K562 (cell line): ENCODE data around the gene ILDR1. TPM values are rescaled to one million over a fixed set of nuclear protein-coding genes. Genes with fewer than 3 reads are reported as not detected.

Source experiments
- ATAC-seq: fragments of 200-7000 bp; cut with Tn5 transposase; 3 replicates; pipeline ENCODE4 v1.9.1; 2020; ENCODE audit warnings: moderate library complexity
- BruUV-seq: library from RNA; stranded (reverse); fragments of 400-500 nt; replicated peaks from 2 replicates; lab custom pipeline; 2021; lab: Mats Ljungman, UMichigan
- CTCF ChIA-PET: fragments of 300-600 bp; formaldehyde crosslinking; extraction: SDS; loops from one replicate; lab custom pipeline; 2021; ENCODE audit warnings: low intra/inter-chr PET ratio; lab: Yijun Ruan, JAX
- POLR2A ChIA-PET: fragments of 300-600, 350-650 bp; sonication (Branson Sonifier 250); formaldehyde crosslinking; extraction: SDS; loops from one replicate; lab custom pipeline; 2021; ENCODE audit warnings: antibody characterized with exemption, inconsistent platforms; lab: Yijun Ruan, JAX
- DNase-seq, 4 experiments: peaks; one replicate each; pipeline versions ENCODE4 v3.0.0 to v3.0.0-alpha.2; 2011 to 2018; ENCODE audit warnings: low spot score in 3 of 4, mixed read lengths in 3 of 4; ENCODE audit errors: extremely low read depth in 1 of 4
- FAIRE-seq: peaks from 2 replicates; lab custom pipeline; 2011; peaks lifted over from hg19 to GRCh38; lab: Jason Lieb, UNC
- H2AFZ ChIP-seq: 2 replicates; pipeline ENCODE4 v1.6.0; 2011; ENCODE audit warnings: low read depth, low read length, control low read depth, inconsistent platforms
- H3K27ac ChIP-seq: fragments of 200-600 bp; 3 replicates; pipeline ENCODE4 v1.8.0; 2011; ENCODE audit warnings: low read depth, mild to moderate bottlenecking, control low read depth, inconsistent platforms, low read length, moderate library complexity, mixed read lengths; ENCODE audit errors: extremely low read depth
- H3K27me3 ChIP-seq, 2 experiments: fragments of 300-600 bp in 1 of 2; 2 replicates in 1 of 2; 3 replicates in 1 of 2; pipeline versions ENCODE4 v1.6.0 to v1.8.0; 2011; ENCODE audit warnings: inconsistent platforms in 2 of 2, low read length in 2 of 2, mild to moderate bottlenecking in 1 of 2, mixed read lengths in 1 of 2, moderate library complexity in 1 of 2; ENCODE audit not compliant: control insufficient read depth in 2 of 2, insufficient read depth in 2 of 2
- H3K36me3 ChIP-seq: fragments of 300-600 bp; 3 replicates; pipeline ENCODE4 v1.8.0; 2011; ENCODE audit warnings: mild to moderate bottlenecking, low read length, inconsistent platforms; ENCODE audit not compliant: control insufficient read depth, insufficient read depth
- H3K4me1 ChIP-seq, 2 experiments: fragments of 200-600 bp in 1 of 2; replicated peaks in 1 of 2; 2 replicates in 1 of 2; 3 replicates in 1 of 2; pipeline versions ENCODE4 v1.5.1 to v1.8.0; 2011; ENCODE audit warnings: inconsistent platforms in 2 of 2, low read length in 2 of 2, mild to moderate bottlenecking in 1 of 2, mixed read lengths in 1 of 2, moderate library complexity in 1 of 2; ENCODE audit not compliant: control insufficient read depth in 2 of 2, insufficient read depth in 2 of 2
- H3K4me2 ChIP-seq: 2 replicates; pipeline ENCODE4 v1.6.1; 2011; ENCODE audit warnings: low read length, control low read depth, inconsistent platforms, mixed read lengths; ENCODE audit not compliant: insufficient read depth
- H3K4me3 ChIP-seq: fragments of 200-600 bp; sonication (generic), shearing (Covaris generic); 2 replicates; pipeline ENCODE4 v1.5.1; 2016; ENCODE audit warnings: control low read depth, inconsistent platforms
- H3K79me2 ChIP-seq: fragments of 200-600 bp; 3 replicates; pipeline ENCODE4 v1.8.0; 2011; ENCODE audit warnings: low read length, inconsistent platforms; ENCODE audit not compliant: control insufficient read depth, insufficient read depth
- H3K9ac ChIP-seq, 2 experiments: 2 replicates each; pipeline versions ENCODE4 v1.6.0 to v1.6.1; 2011; ENCODE audit warnings: low read depth in 2 of 2, low read length in 2 of 2, control low read depth in 1 of 2, inconsistent platforms in 1 of 2, mild to moderate bottlenecking in 1 of 2, mixed read lengths in 1 of 2; ENCODE audit not compliant: insufficient read depth in 1 of 2
- H3K9me1 ChIP-seq: one replicate; pipeline ENCODE4 v1.6.0; 2011; ENCODE audit warnings: inconsistent platforms, mild to moderate bottlenecking, low read length, moderate library complexity; ENCODE audit not compliant: control insufficient read depth, insufficient read depth
- H3K9me3 ChIP-seq: replicated peaks from 2 replicates; pipeline ENCODE4 v1.5.1; 2011; ENCODE audit warnings: low read depth, low read length, inconsistent platforms; ENCODE audit not compliant: control insufficient read depth, insufficient read depth
- H4K20me1 ChIP-seq: replicated peaks from 2 replicates; pipeline ENCODE4 v1.6.1; 2011; ENCODE audit warnings: low read length, inconsistent platforms, mixed read lengths; ENCODE audit not compliant: control insufficient read depth, insufficient read depth
- CBX5 ChIP-seq: IDR thresholded peaks from 2 replicates; pipeline ENCODE4 v1.6.1; 2014; ENCODE audit warnings: low read depth, borderline replicate concordance
- CHCHD3 ChIP-seq: fragments of 250-450 bp; sonication (Bioruptor Pico); IDR thresholded peaks from 2 replicates; pipeline ENCODE4 v2.1.2; 2022; ENCODE audit warnings: mild to moderate bottlenecking
- ELF4 ChIP-seq: fragments of 450-650 bp; formaldehyde crosslinking; IDR thresholded peaks from 2 replicates; pipeline ENCODE4 v1.4.0; 2022; ENCODE audit warnings: missing genetic modification characterization
- ETV5 ChIP-seq: sonication (generic); formaldehyde crosslinking; IDR thresholded peaks from 2 replicates; pipeline ENCODE4 v1.4.0; 2020; ENCODE audit warnings: low read depth, mild to moderate bottlenecking, missing genetic modification reagents
- LEF1 ChIP-seq: fragments of 450-650 bp; IDR thresholded peaks from 2 replicates; pipeline ENCODE4 v1.6.1; 2016; ENCODE audit warnings: mild to moderate bottlenecking
- PTBP1 ChIP-seq: fragments of 200-400 bp; formaldehyde crosslinking; IDR thresholded peaks from 2 replicates; pipeline ENCODE4 v1.6.1; 2017; ENCODE audit warnings: low read depth, low read length
- THRAP3 ChIP-seq: fragments of 450-650 bp; IDR thresholded peaks from 2 replicates; pipeline ENCODE4 v1.6.1; 2016; ENCODE audit warnings: mild to moderate bottlenecking, inconsistent platforms, borderline replicate concordance
- ZNF324 ChIP-seq: fragments of 250-450 bp; sonication (Bioruptor Pico); IDR thresholded peaks from 2 replicates; pipeline ENCODE4 v1.4.0; 2020; ENCODE audit warnings: mild to moderate bottlenecking
- whole genome bisulfite sequencing: fragments of 100-300 bp; shearing (Covaris generic); methylation state at CpG from one replicate; pipeline ENCODE4 v1.1.6; 2016; ENCODE audit warnings: low coverage, mixed read lengths; ENCODE audit not compliant: insufficient coverage; ENCODE audit errors: missing lambda C conversion rate; 5-methylcytosine and 5-hydroxymethylcytosine counted together
- in situ Hi-C: fragments of 300-500 bp; cut with MboI; formaldehyde crosslinking; loops from 4 replicates; pipeline ENCODE4 v1.15.0; 2018; ENCODE audit warnings: inconsistent platforms, mixed read lengths
- intact Hi-C: fragments of 100-400 bp; cut with micrococcal nuclease; formaldehyde crosslinking; loops from 2 replicates; pipeline ENCODE4 v1.14.2; 2022
- polyA plus RNA-seq, 8 experiments: library from polyadenylated mRNA; depleted of rRNA in 4 of 8; stranded (reverse) in 5 of 8; unstranded in 3 of 8; fragments of >200 nt; fragmentation: Nextera tagmentation in 2 of 8; fragmentation: Illumina TruSeq in 1 of 8; extraction: Ambion mirVana in 2 of 8; extraction: Trizol in 1 of 8; gene quantifications; 2 replicates each; pipeline versions ENCODE4 v1.2.1 to v1.2.3, GENCODE V29; 2011 to 2014; ENCODE audit warnings: inconsistent platforms in 1 of 8, missing spikeins in 1 of 8
- total RNA-seq, 7 experiments: library from RNA; depleted of rRNA in 6 of 7; stranded (reverse); fragments of >200 nt in 6 of 7; fragmentation: Illumina TruSeq in 2 of 7; extraction: Trizol in 2 of 7; gene quantifications; 2 replicates each; pipeline versions ENCODE4 v1.2.1 to v1.2.3, GENCODE V29; 2011 to 2021; ENCODE audit warnings: low replicate concordance in 1 of 7
- TF ChIP-seq, protein P1 (sequence below): sonication (generic); formaldehyde crosslinking; IDR thresholded peaks from 2 replicates; pipeline ENCODE4 v1.8.0; 2022; ENCODE audit warnings: missing genetic modification reagents, mild to moderate bottlenecking, borderline replicate concordance
- TF ChIP-seq, protein P2 (sequence below): sonication (generic); formaldehyde crosslinking; IDR thresholded peaks from 2 replicates; pipeline ENCODE4 v1.8.0; 2023; ENCODE audit warnings: mild to moderate bottlenecking, missing genetic modification reagents

Gene ILDR1
- total and polyA plus RNA-seq, 9 of the 15 experiments (the other 6 are each of a cell fraction or from before 2014, with no cell fraction given) = 0.04 TPM; not detected in 8

DNA sequence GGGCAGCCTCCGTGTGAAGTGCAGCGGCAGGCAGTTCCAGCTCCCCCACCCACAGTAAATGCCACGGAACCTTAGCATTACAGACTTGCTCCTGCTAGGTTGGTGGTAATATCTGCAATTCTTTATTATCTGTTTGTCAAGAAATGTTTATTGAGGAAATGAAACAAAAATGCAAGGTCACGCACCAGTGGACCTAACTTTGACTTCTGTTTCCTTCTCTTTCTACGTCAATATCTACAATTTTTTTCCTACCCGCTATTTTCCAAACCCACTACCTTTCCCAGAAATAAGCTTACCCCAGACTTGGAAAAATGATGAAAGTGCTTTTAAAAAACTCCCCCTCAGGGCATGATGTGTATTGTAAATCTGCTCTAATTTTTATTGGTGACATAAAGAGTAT, 18.9 kb downstream of the ILDR1 start:
- no peak overlapping the region for H2AFZ ChIP-seq
- no peak for ATAC-seq
- peaks cover 0 to 6% of the 10 kb centered on the region in 2 experiments; a peak in 2 of 5 replicates for H3K27me3 ChIP-seq
- no peak overlapping the region for H3K4me3 ChIP-seq
- ChIA-PET POLR2A (no interaction called here), CTCF (no interaction called here)
- no peaks in the 10 kb centered on the region; a peak in 1 of 5 replicates for H3K4me1 ChIP-seq
- no peaks in the 10 kb centered on the region for H3K36me3 ChIP-seq
- H3K9ac ChIP-seq = no peak overlapping the region
- 39% methylated on average over 6 of the region's 6 CpGs for whole genome bisulfite sequencing
- H3K4me2 ChIP-seq = no peak overlapping the region
- no peaks in the 10 kb centered on the region for H3K79me2 ChIP-seq
- TF ChIP-seq ELF4 (CRISPR knock-in tag) (no peak), ETV5 (CRISPR knock-in tag) (no peak), THRAP3 (no peak), CHCHD3 (no peak), CBX5 (no peak), PTBP1 (no peak), ZNF324 (CRISPR knock-in tag) (no peak), LEF1 (no peak)
- TF ChIP-seq, protein P1, sequence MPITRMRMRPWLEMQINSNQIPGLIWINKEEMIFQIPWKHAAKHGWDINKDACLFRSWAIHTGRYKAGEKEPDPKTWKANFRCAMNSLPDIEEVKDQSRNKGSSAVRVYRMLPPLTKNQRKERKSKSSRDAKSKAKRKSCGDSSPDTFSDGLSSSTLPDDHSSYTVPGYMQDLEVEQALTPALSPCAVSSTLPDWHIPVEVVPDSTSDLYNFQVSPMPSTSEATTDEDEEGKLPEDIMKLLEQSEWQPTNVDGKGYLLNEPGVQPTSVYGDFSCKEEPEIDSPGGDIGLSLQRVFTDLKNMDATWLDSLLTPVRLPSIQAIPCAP (CRISPR knock-in tag) = no peak
- TF ChIP-seq, protein P2, sequence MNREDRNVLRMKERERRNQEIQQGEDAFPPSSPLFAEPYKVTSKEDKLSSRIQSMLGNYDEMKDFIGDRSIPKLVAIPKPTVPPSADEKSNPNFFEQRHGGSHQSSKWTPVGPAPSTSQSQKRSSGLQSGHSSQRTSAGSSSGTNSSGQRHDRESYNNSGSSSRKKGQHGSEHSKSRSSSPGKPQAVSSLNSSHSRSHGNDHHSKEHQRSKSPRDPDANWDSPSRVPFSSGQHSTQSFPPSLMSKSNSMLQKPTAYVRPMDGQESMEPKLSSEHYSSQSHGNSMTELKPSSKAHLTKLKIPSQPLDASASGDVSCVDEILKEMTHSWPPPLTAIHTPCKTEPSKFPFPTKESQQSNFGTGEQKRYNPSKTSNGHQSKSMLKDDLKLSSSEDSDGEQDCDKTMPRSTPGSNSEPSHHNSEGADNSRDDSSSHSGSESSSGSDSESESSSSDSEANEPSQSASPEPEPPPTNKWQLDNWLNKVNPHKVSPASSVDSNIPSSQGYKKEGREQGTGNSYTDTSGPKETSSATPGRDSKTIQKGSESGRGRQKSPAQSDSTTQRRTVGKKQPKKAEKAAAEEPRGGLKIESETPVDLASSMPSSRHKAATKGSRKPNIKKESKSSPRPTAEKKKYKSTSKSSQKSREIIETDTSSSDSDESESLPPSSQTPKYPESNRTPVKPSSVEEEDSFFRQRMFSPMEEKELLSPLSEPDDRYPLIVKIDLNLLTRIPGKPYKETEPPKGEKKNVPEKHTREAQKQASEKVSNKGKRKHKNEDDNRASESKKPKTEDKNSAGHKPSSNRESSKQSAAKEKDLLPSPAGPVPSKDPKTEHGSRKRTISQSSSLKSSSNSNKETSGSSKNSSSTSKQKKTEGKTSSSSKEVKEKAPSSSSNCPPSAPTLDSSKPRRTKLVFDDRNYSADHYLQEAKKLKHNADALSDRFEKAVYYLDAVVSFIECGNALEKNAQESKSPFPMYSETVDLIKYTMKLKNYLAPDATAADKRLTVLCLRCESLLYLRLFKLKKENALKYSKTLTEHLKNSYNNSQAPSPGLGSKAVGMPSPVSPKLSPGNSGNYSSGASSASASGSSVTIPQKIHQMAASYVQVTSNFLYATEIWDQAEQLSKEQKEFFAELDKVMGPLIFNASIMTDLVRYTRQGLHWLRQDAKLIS (CRISPR knock-in tag) = no peak
- H3K9me3 ChIP-seq = no peaks in the 10 kb centered on the region
- intact Hi-C loops (no loop called here), in situ Hi-C loops (no loop called here)
- BruUV-seq = no TSS peak
- FAIRE-seq = no peak
- H4K20me1 ChIP-seq = no peaks in the 10 kb centered on the region
- H3K27ac ChIP-seq = no peak overlapping the region
- no peak for DNase-seq
- no peaks in the 10 kb centered on the region for H3K9me1 ChIP-seq
